PC-3 (cell line): ENCODE measurements around the gene CYP1B1. TPM values are rescaled to one million over a fixed set of nuclear protein-coding genes. Genes with fewer than 3 reads are reported as not detected.

Experiments
- ATAC-seq: fragments of 200-7000 bp; cut with Tn5 transposase; 2 replicates; pipeline ENCODE4 v1.9.1; 2020; ENCODE audit warnings: mild to moderate bottlenecking, moderate library complexity
- BruUV-seq: library from RNA; stranded (reverse); fragments of 400-500 nt; replicated peaks from 2 replicates; lab custom pipeline; 2021; lab: Mats Ljungman, UMichigan
- CTCF ChIA-PET: fragments of 300-600 bp; sonication (Branson Sonifier 250); formaldehyde crosslinking; loops from one replicate; lab custom pipeline; 2022; ENCODE audit warnings: antibody characterized with exemption; lab: Charles Lee
- POLR2A ChIA-PET: fragments of 300-600 bp; sonication (Branson Sonifier 250); formaldehyde crosslinking; loops from one replicate; lab custom pipeline; 2022; ENCODE audit warnings: antibody characterized with exemption; ENCODE audit not compliant: unreplicated experiment; lab: Charles Lee
- DNase-seq: peaks from one replicate; pipeline ENCODE4 v3.0.0-alpha.2; 2015
- H2AFZ ChIP-seq: fragments of 300-600 bp; sonication (generic); 2 replicates; pipeline ENCODE4 v1.6.0; 2016; ENCODE audit warnings: antibody characterized with exemption, low read length
- H3F3A ChIP-seq: fragments of 300-600 bp; sonication (generic); one replicate; pipeline ENCODE4 v1.6.0; 2017; ENCODE audit warnings: antibody characterized with exemption, low read length, control low read depth, mild to moderate bottlenecking; ENCODE audit not compliant: unreplicated experiment
- H3K27ac ChIP-seq: fragments of 300-600 bp; sonication (generic); 2 replicates; pipeline ENCODE4 v1.5.1; 2016; ENCODE audit warnings: mild to moderate bottlenecking, low read length
- H3K27me3 ChIP-seq: fragments of 300-600 bp; sonication (generic); 2 replicates; pipeline ENCODE4 v1.6.1; 2016; ENCODE audit warnings: low read length, mixed read lengths
- H3K36me3 ChIP-seq: fragments of 300-600 bp; sonication (generic); 2 replicates; pipeline ENCODE4 v1.6.1; 2016; ENCODE audit warnings: low read depth, mixed run types, low read length, mixed read lengths
- H3K4me1 ChIP-seq: fragments of 300-600 bp; sonication (generic); 2 replicates; pipeline ENCODE4 v1.5.1; 2016; ENCODE audit warnings: low read length; ENCODE audit not compliant: insufficient read depth
- H3K4me2 ChIP-seq: fragments of 300-600 bp; sonication (generic); 2 replicates; pipeline ENCODE4 v1.6.0; 2016; ENCODE audit warnings: low read length
- H3K4me3 ChIP-seq: fragments of 300-600 bp; sonication (generic); 2 replicates; pipeline ENCODE4 v1.5.1; 2016; ENCODE audit warnings: mild to moderate bottlenecking, low read length, mixed read lengths
- H3K79me2 ChIP-seq: fragments of 300-600 bp; sonication (generic); 2 replicates; pipeline ENCODE4 v1.6.1; 2017; ENCODE audit warnings: low read length, mixed read lengths
- H3K9ac ChIP-seq: fragments of 300-600 bp; sonication (generic); 2 replicates; pipeline ENCODE4 v1.6.0; 2016; ENCODE audit warnings: mild to moderate bottlenecking, low read length
- H3K9me2 ChIP-seq: fragments of 300-600 bp; sonication (generic); replicated peaks from 2 replicates; pipeline ENCODE4 v1.6.1; 2016; ENCODE audit warnings: mixed run types, low read length, mixed read lengths
- H3K9me3 ChIP-seq: fragments of 300-600 bp; sonication (generic); 2 replicates; pipeline ENCODE4 v1.6.1; 2016; ENCODE audit warnings: low read length, mixed read lengths
- H4K20me1 ChIP-seq: fragments of 300-600 bp; sonication (generic); 2 replicates; pipeline ENCODE4 v1.6.1; 2016; ENCODE audit warnings: low read length, mixed read lengths
- EZH2 ChIP-seq: fragments of 300-600 bp; sonication (generic); IDR thresholded peaks from one replicate; pipeline ENCODE4 v1.6.1; 2017; ENCODE audit warnings: antibody characterized with exemption, mild to moderate bottlenecking, low read length; ENCODE audit not compliant: unreplicated experiment
- EZH2phosphoT487 ChIP-seq: fragments of 300-600 bp; sonication (generic); IDR thresholded peaks from 2 replicates; pipeline ENCODE4 v1.6.1; 2018; ENCODE audit warnings: mild to moderate bottlenecking, antibody characterized with exemption, low read length, borderline replicate concordance
- intact Hi-C: fragments of 100-400 bp; cut with micrococcal nuclease; formaldehyde crosslinking; loops from 2 replicates; pipeline ENCODE4 v1.9.0; 2023
- total RNA-seq: library from RNA; depleted of rRNA; stranded (reverse); fragments of >200 nt; gene quantifications from 2 replicates; pipeline ENCODE4 v1.2.3, GENCODE V29; 2014
- TF ChIP-seq, protein P1 (sequence below): fragments of 300-600 bp; sonication (generic); conservative IDR thresholded peaks from 2 replicates; pipeline ENCODE4 v1.5.1; 2017; ENCODE audit warnings: antibody characterized with exemption, low read depth, mild to moderate bottlenecking, low read length

CYP1B1 gene
- total RNA-seq, 1 experiment from 2014 or later: 37.2 TPM

DNA sequence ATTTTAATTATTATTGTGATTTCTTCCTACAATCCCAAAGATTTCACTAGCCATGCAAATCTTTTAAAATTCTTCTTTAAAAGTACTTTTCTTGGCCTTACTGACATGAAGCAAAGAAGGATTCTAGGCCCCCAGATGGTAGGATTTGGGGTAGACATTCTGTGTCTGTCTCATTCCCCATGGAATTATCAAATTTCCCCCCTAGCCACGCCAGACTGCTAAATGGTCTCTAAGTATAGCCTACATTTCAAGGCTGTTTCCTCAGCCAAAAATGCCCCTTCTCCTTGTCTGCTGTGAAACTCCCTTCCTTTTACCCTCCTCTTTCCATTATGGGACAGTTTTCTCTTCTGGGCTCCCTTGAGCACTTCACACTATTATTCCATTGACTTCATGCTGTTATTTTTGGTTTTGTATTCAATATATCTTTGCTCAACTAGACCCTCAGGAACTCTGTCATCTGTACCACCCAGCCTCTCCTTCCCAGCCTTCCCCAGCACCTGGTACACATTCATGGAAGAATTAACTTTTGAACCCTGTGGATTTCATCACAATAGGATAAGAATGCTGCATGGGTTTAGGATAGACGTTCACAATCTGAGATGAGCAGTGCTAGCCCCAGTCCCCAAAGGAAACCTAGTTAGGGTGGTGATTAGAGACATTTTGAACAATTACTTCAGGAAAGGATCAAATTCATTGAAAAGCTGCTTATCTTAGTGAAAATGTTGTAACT, 21.5 kb upstream of the CYP1B1 start:
- Histone ChIP-seq H3K27ac (peak overlapping the region; percentile 93), H3K27me3 (no peaks in the 10 kb centered on the region), H4K20me1 (no peaks in the 10 kb centered on the region), H3K4me3 (no peak overlapping the region), H3K4me1 (peaks cover 29% of the 10 kb centered on the region), H3K9ac (peak overlapping the region; percentile 75), H3K9me2 (no peaks in the 10 kb centered on the region), H3K4me2 (no peak overlapping the region), H3K36me3 (no peaks in the 10 kb centered on the region), H3F3A (no peaks in the 10 kb centered on the region), H3K9me3 (no peaks in the 10 kb centered on the region), H2AFZ (no peak overlapping the region), H3K79me2 (no peaks in the 10 kb centered on the region)
- POLR2A ChIA-PET: no interaction called here
- BruUV-seq: no TSS peak
- intact Hi-C loops: no loop called here
- ATAC-seq (no peak), DNase-seq (no peak)
- CTCF ChIA-PET: no interaction called here
- TF ChIP-seq EZH2 (no peak), EZH2phosphoT487 (no peak)
- TF ChIP-seq, protein P1, sequence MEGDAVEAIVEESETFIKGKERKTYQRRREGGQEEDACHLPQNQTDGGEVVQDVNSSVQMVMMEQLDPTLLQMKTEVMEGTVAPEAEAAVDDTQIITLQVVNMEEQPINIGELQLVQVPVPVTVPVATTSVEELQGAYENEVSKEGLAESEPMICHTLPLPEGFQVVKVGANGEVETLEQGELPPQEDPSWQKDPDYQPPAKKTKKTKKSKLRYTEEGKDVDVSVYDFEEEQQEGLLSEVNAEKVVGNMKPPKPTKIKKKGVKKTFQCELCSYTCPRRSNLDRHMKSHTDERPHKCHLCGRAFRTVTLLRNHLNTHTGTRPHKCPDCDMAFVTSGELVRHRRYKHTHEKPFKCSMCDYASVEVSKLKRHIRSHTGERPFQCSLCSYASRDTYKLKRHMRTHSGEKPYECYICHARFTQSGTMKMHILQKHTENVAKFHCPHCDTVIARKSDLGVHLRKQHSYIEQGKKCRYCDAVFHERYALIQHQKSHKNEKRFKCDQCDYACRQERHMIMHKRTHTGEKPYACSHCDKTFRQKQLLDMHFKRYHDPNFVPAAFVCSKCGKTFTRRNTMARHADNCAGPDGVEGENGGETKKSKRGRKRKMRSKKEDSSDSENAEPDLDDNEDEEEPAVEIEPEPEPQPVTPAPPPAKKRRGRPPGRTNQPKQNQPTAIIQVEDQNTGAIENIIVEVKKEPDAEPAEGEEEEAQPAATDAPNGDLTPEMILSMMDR: no peak

DNA sequence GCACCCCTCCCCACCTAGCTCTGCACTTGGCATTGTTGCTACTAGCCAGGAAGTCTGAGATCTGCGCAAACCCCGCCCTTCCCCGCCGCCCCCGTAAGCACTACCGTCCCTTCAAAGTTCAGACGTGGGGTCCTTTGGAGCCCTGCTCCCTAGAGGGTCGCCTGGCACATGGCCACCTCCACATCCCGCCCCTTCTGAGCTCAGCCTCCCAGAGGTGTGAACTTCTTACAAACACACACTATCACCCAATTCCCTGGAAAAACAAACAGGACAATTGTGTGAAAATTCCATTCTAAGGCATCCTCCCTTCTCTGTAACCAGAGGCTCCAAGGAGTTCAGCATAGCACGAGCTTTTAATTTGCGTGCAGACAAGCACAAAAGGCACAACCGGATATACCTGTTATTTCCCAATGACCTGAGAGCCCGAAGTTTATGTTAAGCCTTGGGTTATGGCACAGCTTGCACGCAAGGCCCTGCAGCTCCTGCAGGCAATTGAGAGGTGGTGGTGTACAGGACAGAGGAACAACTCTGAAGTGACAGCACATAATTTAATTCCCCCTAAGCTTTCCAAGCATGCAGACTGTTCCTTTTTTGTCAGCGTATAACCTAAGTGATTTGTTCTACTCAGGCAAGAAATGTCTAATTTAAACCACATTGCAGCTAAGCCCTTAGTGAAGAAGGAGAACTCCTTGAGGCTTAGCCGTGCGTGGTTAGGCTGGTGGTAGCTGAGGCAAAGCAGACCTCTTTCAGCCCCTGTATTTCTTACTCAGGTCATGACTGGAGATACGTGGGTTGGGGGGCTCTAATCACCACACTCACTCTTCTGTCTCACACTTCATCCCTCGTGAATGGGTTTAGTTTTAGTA, 20.3 kb upstream of the CYP1B1 start:
- Histone ChIP-seq H3F3A (no peaks in the 10 kb centered on the region), H3K79me2 (no peaks in the 10 kb centered on the region), H3K4me3 (no peak overlapping the region), H3K4me1 (peaks cover 33% of the 10 kb centered on the region), H3K4me2 (peak overlapping the region; percentile 37), H3K9me2 (no peaks in the 10 kb centered on the region), H2AFZ (no peak overlapping the region), H3K9me3 (no peaks in the 10 kb centered on the region), H3K36me3 (no peaks in the 10 kb centered on the region), H3K27ac (peak overlapping the region; percentile 93), H4K20me1 (no peaks in the 10 kb centered on the region), H3K27me3 (no peaks in the 10 kb centered on the region), H3K9ac (peak overlapping the region; percentile 75)
- TF ChIP-seq, protein P1: no peak
- TF ChIP-seq EZH2: no peak
- TF ChIP-seq EZH2phosphoT487: no peak
- peak; percentile 94 for DNase-seq
- intact Hi-C loops: no loop called here
- peak; percentile 70 for ATAC-seq
- ChIA-PET CTCF (interaction anchor here (0.7 kb wide), 1 partner anchor 20 kb away, joined by 6 read pairs; no protein-coding TSS in a partner anchor), POLR2A (no interaction called here)
- BruUV-seq: TSS peak; percentile 79
